NB4 (cell line): ENCODE measurements around the gene PDE6H.

Experiments used
- DNase-seq: peaks from one replicate; pipeline ENCODE4 v3.0.0; 2010; ENCODE audit warnings: low read depth
- H3K4me3 ChIP-seq: one replicate; pipeline ENCODE4 v1.5.1; 2011; ENCODE audit warnings: mild to moderate bottlenecking, low read depth, low read length, moderate library complexity
- MYC ChIP-seq: IDR thresholded peaks from 2 replicates; pipeline ENCODE4 v1.6.1; 2011; ENCODE audit warnings: low read depth, low read length
- POLR2A ChIP-seq: IDR thresholded peaks from 2 replicates; pipeline ENCODE4 v1.6.1; 2011; ENCODE audit warnings: mild to moderate bottlenecking; ENCODE audit not compliant: insufficient read length; ENCODE audit errors: extremely low read depth
- TF ChIP-seq, protein P1 (sequence below): IDR thresholded peaks from one replicate; pipeline ENCODE4 v1.5.1; 2012; ENCODE audit warnings: low read depth, low read length
- TF ChIP-seq, protein P2 (sequence below): IDR thresholded peaks from 2 replicates; pipeline ENCODE4 v1.6.1; 2011; ENCODE audit warnings: low read depth, low read length

PDE6H gene

GRCh38 chr12:14958361-14959125, 14.3 kb upstream of the PDE6H start:
- no peak for TF ChIP-seq POLR2A
- TF ChIP-seq MYC: no peak
- TF ChIP-seq, protein P1, sequence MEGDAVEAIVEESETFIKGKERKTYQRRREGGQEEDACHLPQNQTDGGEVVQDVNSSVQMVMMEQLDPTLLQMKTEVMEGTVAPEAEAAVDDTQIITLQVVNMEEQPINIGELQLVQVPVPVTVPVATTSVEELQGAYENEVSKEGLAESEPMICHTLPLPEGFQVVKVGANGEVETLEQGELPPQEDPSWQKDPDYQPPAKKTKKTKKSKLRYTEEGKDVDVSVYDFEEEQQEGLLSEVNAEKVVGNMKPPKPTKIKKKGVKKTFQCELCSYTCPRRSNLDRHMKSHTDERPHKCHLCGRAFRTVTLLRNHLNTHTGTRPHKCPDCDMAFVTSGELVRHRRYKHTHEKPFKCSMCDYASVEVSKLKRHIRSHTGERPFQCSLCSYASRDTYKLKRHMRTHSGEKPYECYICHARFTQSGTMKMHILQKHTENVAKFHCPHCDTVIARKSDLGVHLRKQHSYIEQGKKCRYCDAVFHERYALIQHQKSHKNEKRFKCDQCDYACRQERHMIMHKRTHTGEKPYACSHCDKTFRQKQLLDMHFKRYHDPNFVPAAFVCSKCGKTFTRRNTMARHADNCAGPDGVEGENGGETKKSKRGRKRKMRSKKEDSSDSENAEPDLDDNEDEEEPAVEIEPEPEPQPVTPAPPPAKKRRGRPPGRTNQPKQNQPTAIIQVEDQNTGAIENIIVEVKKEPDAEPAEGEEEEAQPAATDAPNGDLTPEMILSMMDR: no peak
- peak overlapping the region; percentile 98 for H3K4me3 ChIP-seq

DNA sequence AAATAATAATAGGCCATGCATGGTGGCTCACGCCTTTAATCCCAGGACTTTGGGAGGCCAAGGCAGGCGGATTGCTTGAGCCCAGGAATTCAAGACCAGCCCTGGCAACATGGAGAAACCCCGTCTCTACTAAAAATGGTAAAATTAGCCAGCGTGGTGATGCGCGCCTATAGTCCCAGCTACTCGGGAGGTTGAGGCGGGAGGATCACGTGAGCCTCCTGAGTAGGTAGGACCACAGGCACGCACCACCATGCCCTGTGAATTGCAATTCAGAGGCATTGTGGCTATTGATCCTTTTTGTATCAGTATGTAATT, 13.8 kb upstream of the PDE6H start:
- DNase-seq: no peak
- peak overlapping the region; percentile 98 for H3K4me3 ChIP-seq
- no peak for TF ChIP-seq MYC
- TF ChIP-seq POLR2A: no peak
- TF ChIP-seq, protein P1: no peak
- TF ChIP-seq, protein P2, sequence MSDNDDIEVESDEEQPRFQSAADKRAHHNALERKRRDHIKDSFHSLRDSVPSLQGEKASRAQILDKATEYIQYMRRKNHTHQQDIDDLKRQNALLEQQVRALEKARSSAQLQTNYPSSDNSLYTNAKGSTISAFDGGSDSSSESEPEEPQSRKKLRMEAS: no peak

More at GRCh38 chr12:14958361-14959125, 14.3 kb upstream of the PDE6H start:
- DNase-seq: peak; percentile 50

DNA sequence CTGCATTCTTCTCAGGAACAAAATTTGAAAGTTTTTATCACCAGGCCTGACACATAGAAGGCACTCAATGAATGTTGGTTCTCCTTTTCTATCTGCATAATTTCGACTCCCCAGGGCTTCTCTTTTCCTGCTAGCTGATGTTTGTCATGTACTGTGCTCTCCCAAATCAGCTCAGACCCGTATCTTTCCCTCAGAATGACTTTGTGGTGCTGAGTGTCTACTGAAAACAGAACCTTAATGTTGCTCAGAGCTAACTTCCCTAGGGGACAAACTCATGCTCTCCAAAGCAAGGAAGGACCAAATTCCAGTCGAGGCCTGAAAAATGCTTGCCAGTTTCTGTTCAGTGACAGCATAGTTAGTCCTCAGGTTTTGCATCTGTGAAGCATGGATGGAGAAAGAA, 13.4 kb upstream of the PDE6H start:
- TF ChIP-seq, protein P2: no peak
- TF ChIP-seq, protein P1: no peak
- no peak for TF ChIP-seq MYC
- TF ChIP-seq POLR2A: no peak
- DNase-seq: peak; percentile 76
- peak overlapping the region; percentile 98 for H3K4me3 ChIP-seq

GRCh38 chr12:14959916-14960496, 12.8 kb upstream of the PDE6H start:
- TF ChIP-seq, protein P1: no peak
- TF ChIP-seq, protein P2: no peak
- no peak for TF ChIP-seq MYC
- H3K4me3 ChIP-seq: peak overlapping the region; percentile 98
- DNase-seq: no peak

DNA sequence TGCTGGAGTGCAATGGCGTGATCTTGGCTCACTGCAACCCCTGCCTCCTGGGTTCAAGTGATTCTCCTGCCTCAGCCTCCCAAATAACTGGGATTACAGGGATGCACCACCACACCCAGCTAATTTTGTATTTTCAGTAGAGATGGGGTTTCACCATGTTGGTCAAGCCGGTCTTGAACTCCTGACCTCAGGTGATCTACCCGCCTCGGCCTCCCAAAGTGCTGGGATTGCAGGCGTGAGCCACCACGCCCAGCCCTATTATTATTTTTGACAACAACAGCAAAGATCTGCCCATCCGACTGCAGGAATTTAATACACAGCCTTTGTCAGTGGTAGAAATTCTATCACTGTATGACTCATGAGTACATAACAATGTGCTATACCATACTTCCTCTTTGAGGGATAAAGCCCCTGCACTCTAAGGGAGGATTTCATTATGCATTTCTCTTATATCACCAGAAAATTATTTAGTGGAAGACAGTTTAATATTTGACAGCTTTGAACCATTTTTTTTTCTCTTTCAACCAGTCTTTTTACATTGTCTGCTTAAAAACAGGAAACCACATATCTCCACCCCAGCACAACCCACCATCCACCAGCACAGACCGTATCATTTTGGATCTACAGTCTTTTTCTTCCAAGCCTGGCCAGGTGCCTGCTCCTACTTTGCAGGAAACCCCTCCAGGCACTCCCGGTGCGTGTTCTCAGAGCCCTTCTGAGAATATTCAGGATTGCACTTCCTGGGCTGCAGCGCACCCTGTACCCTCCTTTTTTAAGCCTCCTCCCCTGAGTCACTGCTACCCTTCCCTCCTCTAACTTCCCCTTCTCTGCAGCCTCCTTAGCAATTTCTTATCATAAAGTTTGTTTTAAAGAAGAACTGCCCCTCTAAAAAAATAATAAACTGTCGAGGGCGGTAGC, 12.0 kb upstream of the PDE6H start:
- H3K4me3 ChIP-seq: peak overlapping the region; percentile 98
- peak; percentile 86 for DNase-seq
- TF ChIP-seq MYC (peak; percentile 43; the same call in 1 of the 2 replicates), POLR2A (no peak)
- TF ChIP-seq, protein P1: no peak
- TF ChIP-seq, protein P2: peak; percentile 53; the same call in 1 of the 2 replicates
